Esophagus squamous epithelium (tissue), 5 donors: Measurements from ENCODE around the gene APBB3. TPM values are rescaled to one million over a fixed set of nuclear protein-coding genes. Genes with fewer than 3 reads are reported as not detected.

Source experiments
- DNase-seq: peaks from one replicate; lab custom pipeline; 2025; lab: John Stamatoyannopoulos, UW
- H3K27ac ChIP-seq, 4 donors: fragments of 200-600 bp; sonication (generic); one replicate each; pipeline ENCODE4 v1.5.1; 2016 to 2019; ENCODE audit warnings: mild to moderate bottlenecking in 1 of 4
- H3K27me3 ChIP-seq, 4 donors: fragments of 200-600 bp; sonication (generic); 1 replicate in 3 of 4; 2 replicates in 1 of 4; pipeline versions ENCODE4 v1.5.1 to v1.6.0; 2017 to 2021; ENCODE audit warnings: antibody characterized with exemption in 1 of 4
- H3K36me3 ChIP-seq, 3 donors: fragments of 200-600 bp; sonication (generic); one replicate each; pipeline ENCODE4 v1.5.1; 2016 to 2019
- H3K4me1 ChIP-seq, 3 donors: fragments of 200-600 bp; sonication (generic); one replicate each; pipeline ENCODE4 v1.5.1; 2017 to 2019
- H3K4me3 ChIP-seq, 4 donors: fragments of 200-600 bp; sonication (generic); 1 replicate in 3 of 4; 2 replicates in 1 of 4; pipeline ENCODE4 v1.5.1; 2016 to 2019; ENCODE audit warnings: mild to moderate bottlenecking in 2 of 4, moderate library complexity in 1 of 4
- H3K9me3 ChIP-seq, 3 donors: fragments of 200-600 bp; sonication (generic); one replicate each; pipeline ENCODE4 v1.5.1; 2016 to 2019
- POLR2A ChIP-seq, 4 donors: fragments of 450-650 bp; IDR thresholded peaks; one replicate each; pipeline ENCODE4 v1.6.1; 2017; ENCODE audit warnings: antibody characterized with exemption in 4 of 4, mild to moderate bottlenecking in 4 of 4, moderate library complexity in 3 of 4
- WGBS, 2 donors: methylation state at CpG; one replicate each; pipeline ENCODE4 v1.1.5; 2018; 5-methylcytosine and 5-hydroxymethylcytosine counted together
- intact Hi-C: fragments of 100-400 bp; cut with DNase I; formaldehyde crosslinking; loops from one replicate; pipeline ENCODE4 v1.15.0; 2022
- total RNA-seq, 4 donors: library from RNA; depleted of rRNA; stranded (reverse); fragments of >200 nt; gene quantifications; one replicate each; pipeline ENCODE4 v1.1.0, GENCODE V29; 2016
- TF ChIP-seq, protein P1 (sequence below), 6 experiments: fragments of 450-650 bp in 4 of 6; fragments of 200-600 bp in 2 of 6; sonication (generic) in 2 of 6; IDR thresholded peaks; one replicate each; pipeline ENCODE4 v1.5.1; 2016 to 2019; ENCODE audit warnings: antibody characterized with exemption in 6 of 6, mild to moderate bottlenecking in 4 of 6, moderate library complexity in 4 of 6
- donor health status: DM: yes; HTN: yes; CAD: no.

APBB3 gene
- total RNA-seq, 4 donors from 2014 or later: 3.4 to 10.5 (median 6.5) TPM

- WGBS, 2 donors: 84 to 100% methylated on average over 3 to 5 of the region's 5 CpGs
- TF ChIP-seq, protein P1, sequence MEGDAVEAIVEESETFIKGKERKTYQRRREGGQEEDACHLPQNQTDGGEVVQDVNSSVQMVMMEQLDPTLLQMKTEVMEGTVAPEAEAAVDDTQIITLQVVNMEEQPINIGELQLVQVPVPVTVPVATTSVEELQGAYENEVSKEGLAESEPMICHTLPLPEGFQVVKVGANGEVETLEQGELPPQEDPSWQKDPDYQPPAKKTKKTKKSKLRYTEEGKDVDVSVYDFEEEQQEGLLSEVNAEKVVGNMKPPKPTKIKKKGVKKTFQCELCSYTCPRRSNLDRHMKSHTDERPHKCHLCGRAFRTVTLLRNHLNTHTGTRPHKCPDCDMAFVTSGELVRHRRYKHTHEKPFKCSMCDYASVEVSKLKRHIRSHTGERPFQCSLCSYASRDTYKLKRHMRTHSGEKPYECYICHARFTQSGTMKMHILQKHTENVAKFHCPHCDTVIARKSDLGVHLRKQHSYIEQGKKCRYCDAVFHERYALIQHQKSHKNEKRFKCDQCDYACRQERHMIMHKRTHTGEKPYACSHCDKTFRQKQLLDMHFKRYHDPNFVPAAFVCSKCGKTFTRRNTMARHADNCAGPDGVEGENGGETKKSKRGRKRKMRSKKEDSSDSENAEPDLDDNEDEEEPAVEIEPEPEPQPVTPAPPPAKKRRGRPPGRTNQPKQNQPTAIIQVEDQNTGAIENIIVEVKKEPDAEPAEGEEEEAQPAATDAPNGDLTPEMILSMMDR (IDR thresholded peaks at IDR 0.05): no peak
- TF ChIP-seq POLR2A (IDR thresholded peaks at IDR 0.05): no peak
- H3K4me1 ChIP-seq: peaks cover 16 to 91% (median 51%) of the 10 kb centered on the region in 3 donors
- no peak overlapping the region for H3K4me3 ChIP-seq
- H3K27me3 ChIP-seq: no peaks in the 10 kb centered on the region
- DNase-seq: no peak
- peak overlapping the region in 1 of 4 donors; percentile 97 for H3K27ac ChIP-seq
- no peaks in the 10 kb centered on the region for H3K9me3 ChIP-seq
- H3K36me3 ChIP-seq: peaks cover 8 to 53% (median 14%) of the 10 kb centered on the region in 3 donors
- intact Hi-C loops: loop anchor here (5.0 kb wide), 1 partner anchor 76 kb away; no protein-coding TSS in a partner anchor
Observed at GRCh38 chr5:140566665-140567064, 2.3 kb upstream of the APBB3 start.

DNA sequence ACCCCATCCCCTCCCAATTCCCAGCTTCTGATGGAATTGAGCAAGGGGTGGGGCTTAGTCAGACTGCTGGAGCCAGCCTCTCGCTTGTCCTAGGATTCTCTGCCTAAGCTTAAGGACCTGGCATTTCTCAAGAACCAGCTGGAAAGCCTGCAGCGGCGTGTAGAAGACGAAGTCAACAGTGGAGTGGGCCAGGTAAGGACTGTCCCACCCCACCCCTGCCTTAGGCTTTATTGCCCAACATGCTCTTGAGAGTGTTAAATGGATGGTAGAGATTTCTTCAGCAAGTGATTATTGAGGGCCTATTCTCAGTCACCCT lies 1.3 kb upstream of the APBB3 start:
- peak overlapping the region; percentile 93 to 97 (median 94) for H3K27ac ChIP-seq
- DNase-seq: no peak
- intact Hi-C loops: loop anchor here (5.0 kb wide), 1 partner anchor 77 kb away; no protein-coding TSS in a partner anchor
- TF ChIP-seq POLR2A (IDR thresholded peaks at IDR 0.05): no peak
- TF ChIP-seq, protein P1 (IDR thresholded peaks at IDR 0.05): no peak
- H3K9me3 ChIP-seq: no peaks in the 10 kb centered on the region
- WGBS, 2 donors: 18 to 23% methylated on average over 3 to 4 of the region's 4 CpGs
- no peaks in the 10 kb centered on the region for H3K27me3 ChIP-seq
- peaks cover 8 to 61% (median 14%) of the 10 kb centered on the region in 3 donors for H3K36me3 ChIP-seq
- H3K4me1 ChIP-seq: peaks cover 16 to 85% (median 48%) of the 10 kb centered on the region in 3 donors
- H3K4me3 ChIP-seq: peak overlapping the region in 3 of 4 donors; percentile 73 to 91 (median 83)

GRCh38 chr5:140565024-140565779 lies 804 bp upstream of the APBB3 start:
- intact Hi-C loops: loop anchor here (5.0 kb wide), 1 partner anchor 77 kb away; no protein-coding TSS in a partner anchor
- Histone ChIP-seq H3K36me3 (peaks cover 8 to 61% (median 14%) of the 10 kb centered on the region in 3 donors), H3K27ac (peak overlapping the region; percentile 93 to 97 (median 94)), H3K4me3 (peak overlapping the region; percentile 62 to 91 (median 78)), H3K27me3 (no peaks in the 10 kb centered on the region), H3K9me3 (no peaks in the 10 kb centered on the region), H3K4me1 (peaks cover 16 to 80% (median 48%) of the 10 kb centered on the region in 3 donors)
- no peak for DNase-seq
- WGBS, 2 donors: 2 to 4% methylated on average over 13 of the region's 13 CpGs
- TF ChIP-seq POLR2A (IDR thresholded peaks at IDR 0.05): no peak

DNA sequence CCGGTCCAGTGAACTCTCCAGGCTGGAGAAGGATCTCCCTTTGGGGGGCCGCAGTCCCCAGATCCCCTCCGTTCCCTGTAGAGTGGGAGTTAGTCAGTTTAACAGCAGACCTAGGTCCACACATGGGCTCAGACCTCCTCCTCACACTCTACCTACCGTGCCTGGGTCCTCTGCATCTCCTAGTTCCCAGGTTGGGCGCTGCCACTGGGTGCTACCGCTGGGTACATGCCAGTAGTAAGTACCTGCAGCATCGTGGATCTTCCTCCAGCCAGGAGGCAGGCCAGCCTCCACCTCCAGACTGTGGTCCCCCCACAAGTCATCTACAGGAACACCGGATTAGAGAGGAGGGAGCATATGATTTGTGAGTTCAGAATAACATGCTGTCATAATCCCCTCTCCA lies 802 bp downstream of the APBB3 start:
- DNase-seq: no peak
- intact Hi-C loops: no loop called here
- no peaks in the 10 kb centered on the region for H3K9me3 ChIP-seq
- peaks cover 8 to 59% (median 14%) of the 10 kb centered on the region in 3 donors for H3K36me3 ChIP-seq
- H3K27me3 ChIP-seq: no peaks in the 10 kb centered on the region
- peaks cover 12 to 64% (median 44%) of the 10 kb centered on the region in 3 donors for H3K4me1 ChIP-seq
- H3K27ac ChIP-seq: peak overlapping the region; percentile 93 to 97 (median 94)
- TF ChIP-seq POLR2A (IDR thresholded peaks at IDR 0.05): no peak
- TF ChIP-seq, protein P1 (IDR thresholded peaks at IDR 0.05): no peak
- 40 to 96% methylated on average over 3 to 4 of the region's 8 CpGs for WGBS, 2 donors
- H3K4me3 ChIP-seq: peak overlapping the region; percentile 62 to 91 (median 78)

DNA sequence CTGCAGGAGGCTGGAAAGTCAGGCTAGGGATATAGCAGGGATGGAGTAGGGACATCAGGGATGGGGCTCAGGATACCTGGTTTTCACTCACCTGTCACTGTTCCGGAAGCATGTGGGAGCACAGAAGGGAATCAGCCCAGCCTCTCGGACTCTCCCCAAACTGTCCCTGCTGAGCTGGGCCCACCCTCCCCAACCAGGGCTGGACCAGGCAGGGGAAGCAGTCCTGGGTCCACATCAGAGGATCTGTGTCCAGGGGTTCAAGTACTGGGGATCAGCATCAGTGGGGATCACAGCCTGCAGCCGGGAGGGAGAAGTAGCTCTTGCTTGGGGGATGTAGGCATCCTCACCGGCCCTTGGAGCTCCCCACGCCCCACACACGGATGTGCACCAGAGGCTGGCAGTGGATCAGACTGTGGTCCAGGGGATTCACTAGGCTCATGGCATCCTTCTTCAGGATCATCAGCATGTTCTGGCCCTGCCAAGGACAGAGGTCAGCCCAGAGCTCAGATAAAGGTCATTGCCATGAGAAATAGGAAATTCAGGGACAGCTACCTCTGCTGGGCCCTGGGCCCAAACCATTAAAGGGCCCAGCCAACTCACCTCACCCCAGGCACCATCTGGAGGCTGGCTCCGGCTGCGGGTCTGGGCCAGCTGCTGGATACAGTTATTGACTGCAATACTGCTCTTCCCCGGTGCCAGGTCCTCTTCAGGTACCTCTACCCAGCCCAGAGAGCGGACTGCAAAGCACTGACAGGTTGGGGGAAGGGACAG lies 2.5 kb downstream of the APBB3 start:
- WGBS, 2 donors: 87 to 93% methylated on average over 4 to 5 of the region's 10 CpGs
- intact Hi-C loops: no loop called here

More for the DNA sequence above, 2.5 kb downstream of the APBB3 start:
- H3K27ac ChIP-seq: no peak overlapping the region
- no peak overlapping the region for H3K4me3 ChIP-seq
- H3K27me3 ChIP-seq: no peaks in the 10 kb centered on the region
- H3K36me3 ChIP-seq: peaks cover 1 to 46% (median 7%) of the 10 kb centered on the region in 3 donors
- peaks cover 10 to 54% (median 35%) of the 10 kb centered on the region in 3 donors for H3K4me1 ChIP-seq
- no peak for TF ChIP-seq POLR2A (IDR thresholded peaks at IDR 0.05)
- TF ChIP-seq, protein P1 (IDR thresholded peaks at IDR 0.05): no peak
- H3K9me3 ChIP-seq: no peaks in the 10 kb centered on the region
- DNase-seq: no peak
